SIG-M5 treated with dmso at 0.1 percent for 504 hours (cell line): Measurements from ENCODE around the gene RAB7B.

Experiments used
- DNase-seq: peaks from one replicate; lab custom pipeline; 2025; ENCODE audit not compliant: unreplicated experiment; lab: John Stamatoyannopoulos, UW

Gene RAB7B

DNA sequence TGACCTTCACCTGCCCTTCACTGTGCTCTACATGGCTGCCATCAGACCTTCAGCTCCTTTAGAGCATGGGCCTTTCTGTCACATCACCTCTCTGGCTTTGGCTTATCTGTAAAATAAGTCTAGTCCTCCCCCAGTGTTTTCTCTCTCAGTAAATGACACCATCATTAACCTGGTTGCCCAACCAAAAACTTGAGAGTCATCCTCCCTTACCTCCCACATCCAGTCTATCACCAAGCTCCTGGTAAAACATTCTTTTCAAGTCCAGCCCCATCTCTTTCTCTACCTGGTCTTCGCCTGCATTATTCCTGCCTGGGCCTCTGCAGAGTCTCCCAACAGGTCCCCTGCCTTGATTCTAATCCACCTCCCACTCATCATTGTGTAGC lies 73.0 kb downstream of the RAB7B start:
- no peak for DNase-seq

DNA sequence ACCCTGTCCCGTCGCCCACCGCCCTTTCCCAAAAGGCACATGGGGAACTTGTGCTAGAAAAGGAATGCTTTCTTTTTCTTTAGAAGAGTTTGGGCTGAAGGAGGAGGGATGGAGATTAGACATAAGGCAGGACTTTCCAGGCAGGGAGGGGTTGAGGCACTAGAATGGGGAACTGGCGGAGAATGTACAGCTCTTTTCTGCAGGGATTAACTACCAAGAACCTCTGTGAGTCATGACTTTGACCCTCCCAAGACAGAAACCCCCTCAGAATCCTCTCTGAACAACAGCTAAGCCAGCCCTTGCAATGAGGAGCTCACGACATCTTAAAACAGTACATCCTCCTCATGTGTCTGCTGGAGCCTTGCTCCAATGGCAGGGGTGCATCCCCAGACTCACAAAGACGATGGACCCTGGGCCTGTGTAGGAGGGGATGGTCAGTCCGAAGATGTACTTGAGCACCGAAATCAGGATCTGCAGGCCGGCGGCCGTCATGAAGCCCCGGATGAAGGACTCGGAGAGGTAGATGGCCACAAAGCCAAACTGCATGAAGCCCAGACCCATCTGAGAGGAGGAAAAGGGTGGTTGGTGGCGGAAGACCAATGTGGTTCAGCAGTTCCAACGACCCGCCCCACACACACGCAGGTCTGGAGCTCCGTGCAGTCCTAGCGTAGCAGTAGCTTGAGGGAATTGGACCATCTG lies 73.5 kb downstream of the RAB7B start:
- no peak for DNase-seq

DNA sequence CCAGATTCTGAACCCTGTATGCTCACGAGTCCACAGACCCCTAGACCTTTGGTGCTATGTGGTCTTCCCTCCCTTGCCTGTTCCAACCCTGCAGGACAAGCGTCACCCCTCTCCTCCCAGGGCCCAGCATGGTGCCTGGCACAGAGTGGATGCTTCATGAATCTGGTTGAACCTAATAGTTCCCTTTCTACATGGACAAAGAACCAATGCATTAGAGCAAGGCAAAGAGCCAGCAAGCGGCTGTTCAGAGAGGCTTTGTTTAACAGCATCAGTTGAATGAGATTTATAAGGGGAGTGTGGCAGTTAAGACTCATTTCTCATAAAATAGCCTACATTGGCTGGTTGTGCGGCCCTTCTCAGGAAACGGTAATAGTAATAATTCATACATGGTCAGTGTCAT lies 74.9 kb downstream of the RAB7B start:
- DNase-seq: no peak

DNA sequence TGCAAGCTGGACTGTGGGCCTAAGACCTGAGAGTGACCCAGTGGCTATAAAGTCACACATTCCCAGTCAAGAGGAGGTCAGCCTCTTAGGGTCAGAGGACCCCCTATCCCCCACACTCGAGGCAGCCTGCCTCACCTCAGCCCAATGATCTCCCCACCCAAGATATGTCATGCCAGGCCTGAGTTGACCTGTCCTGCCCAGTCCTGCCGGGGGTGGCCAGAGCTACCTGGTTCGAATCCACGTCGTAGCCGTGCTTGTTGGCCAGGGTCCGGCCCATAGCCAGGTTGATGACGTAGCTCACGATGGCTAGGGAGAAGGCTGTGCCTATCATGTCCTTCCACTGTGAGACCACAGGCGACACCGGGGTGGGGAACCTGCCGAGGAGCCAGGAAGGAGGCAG lies 75.5 kb downstream of the RAB7B start:
- DNase-seq: no peak

DNA sequence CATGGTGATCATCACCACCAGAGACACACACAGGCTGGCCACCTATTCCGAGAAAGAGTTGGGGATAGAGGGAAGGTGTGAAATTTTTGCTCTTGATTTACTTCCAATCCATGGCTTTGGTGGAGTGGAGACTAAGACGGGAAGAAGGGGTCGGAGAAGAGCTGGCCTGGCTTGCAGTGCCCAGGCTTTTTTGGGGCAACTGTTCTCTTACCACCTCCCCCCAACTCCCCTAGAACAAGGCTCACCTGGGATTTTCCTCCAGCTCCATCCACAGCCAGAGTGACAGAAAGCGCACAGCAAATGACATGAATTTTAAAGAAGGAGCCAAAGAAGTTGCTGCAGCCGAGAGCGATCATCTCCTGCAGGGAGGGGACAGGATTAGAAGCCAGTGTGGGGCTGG lies 75.9 kb downstream of the RAB7B start:
- no peak for DNase-seq
